Embryonic facial prominence (tissue), 1 donor: Measurements from ENCODE around the gene GRIN2B.

Source experiments
- DNase-seq: peaks from one replicate; pipeline ENCODE4 v3.0.0-alpha.2; 2016; ENCODE audit errors: extremely low spot score

Gene GRIN2B

DNA sequence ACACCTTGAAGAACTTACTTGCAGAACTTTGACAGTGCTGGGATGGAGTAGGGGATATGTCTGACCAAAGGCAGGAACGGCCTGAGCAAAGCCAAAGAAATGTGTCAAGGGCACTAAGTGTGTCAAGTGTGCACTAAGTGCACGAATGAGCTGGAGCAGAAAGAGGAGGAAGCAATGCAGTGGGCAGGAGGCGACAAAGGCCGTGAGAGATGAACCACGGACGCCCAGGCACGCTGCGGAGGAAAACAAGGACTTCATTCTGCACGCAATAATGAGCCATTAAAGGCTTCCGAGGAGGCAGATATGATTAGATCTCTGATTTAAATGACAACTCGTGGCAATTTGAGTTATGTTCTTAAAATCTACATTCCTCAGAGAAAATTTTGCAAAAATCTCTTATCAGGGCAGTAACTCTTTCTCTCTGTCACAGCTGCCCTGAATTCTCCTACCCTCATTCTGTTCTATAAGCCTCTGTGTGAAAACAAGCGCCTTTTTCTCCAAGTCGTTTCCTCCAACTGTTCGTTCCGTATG, 25.3 kb downstream of the GRIN2B start:
- DNase-seq, result no peak

DNA sequence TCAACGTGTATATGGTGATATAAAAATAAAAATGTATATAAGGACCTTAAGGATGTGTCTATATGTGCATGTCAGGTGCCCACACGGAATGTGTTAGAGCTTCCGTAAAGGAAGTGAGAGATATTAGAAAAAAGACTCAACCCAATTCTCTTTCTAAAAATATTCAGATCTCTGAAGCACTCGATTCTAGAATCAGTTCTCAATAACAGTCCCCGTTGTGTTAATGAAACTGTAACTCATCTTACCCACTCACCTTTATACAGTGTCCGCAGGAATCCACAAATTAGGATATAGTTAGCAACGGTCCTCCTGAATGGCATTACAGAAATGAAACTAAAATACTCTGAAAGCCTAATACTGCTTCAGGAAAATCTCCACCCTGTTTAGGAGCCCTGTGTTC, 29.3 kb downstream of the GRIN2B start:
- DNase-seq, result no peak

DNA sequence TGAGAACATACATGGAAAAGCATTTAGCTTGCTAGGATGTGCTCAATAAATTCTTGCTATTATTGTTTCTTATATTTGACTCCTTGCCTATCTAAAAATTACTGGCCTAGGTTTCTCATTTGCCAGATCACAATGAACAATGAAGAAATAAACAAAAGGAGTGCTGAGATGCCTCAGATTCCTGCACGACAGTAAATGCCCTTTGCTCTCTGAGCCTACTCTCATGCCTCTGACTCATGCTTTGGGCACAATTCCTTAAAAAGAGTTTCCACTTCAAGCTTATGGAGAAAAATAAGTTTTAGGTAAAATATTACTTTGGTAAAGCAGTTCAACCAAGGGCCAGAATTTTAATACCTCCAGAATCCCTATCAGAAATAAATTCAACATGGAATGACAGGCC, 30.9 kb downstream of the GRIN2B start:
- no peak for DNase-seq

DNA sequence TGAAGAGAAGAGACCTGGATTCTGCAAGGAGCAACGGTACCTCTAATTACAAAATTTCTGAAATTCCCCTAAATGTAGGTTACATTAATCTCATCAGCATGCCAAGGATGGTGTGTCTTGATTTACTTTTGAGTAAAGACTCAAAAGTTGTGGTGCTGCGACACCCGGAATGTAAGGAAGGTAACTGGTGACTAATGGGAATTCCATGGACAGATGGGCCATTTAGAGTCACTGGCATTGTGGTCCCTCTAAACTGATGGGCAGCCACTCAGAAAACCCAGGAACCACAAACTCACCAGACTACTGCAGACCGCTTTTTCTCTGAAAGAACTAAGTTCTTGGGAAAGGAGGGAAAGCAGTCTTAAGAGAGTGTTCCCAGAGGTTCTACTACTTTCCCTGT, 32.8 kb downstream of the GRIN2B start:
- DNase-seq, result no peak

DNA sequence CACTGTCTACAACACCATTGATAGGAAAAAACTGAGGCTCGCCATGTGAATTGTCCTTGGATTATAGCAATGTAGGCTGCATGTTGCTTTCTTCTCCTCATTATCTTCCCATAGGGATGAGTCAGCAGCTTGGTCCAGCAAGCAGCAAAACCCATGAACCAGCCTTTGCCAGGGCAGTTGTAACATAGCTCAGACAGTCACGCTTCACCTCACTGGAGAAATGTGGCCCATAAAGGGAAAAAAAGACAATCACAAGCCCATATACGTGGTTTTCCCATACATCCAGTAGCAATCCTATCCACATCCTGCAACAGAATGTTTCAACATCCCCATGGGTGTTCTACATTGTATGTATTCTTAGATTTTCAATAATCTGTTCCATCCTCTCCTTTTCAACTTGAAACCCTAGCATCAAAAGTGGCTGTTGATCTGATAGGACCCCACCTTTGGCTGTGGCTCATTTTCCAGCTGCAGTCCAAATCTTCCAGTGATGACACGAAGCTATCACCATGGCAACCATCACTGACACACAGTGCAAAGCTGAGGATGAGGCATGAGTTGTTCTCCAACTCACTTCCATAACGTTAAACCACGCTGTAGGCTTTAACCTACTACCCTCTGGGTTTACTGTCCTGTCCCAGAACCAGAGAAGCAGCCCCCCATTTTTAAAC, 34.0 kb downstream of the GRIN2B start:
- DNase-seq, result no peak

DNA sequence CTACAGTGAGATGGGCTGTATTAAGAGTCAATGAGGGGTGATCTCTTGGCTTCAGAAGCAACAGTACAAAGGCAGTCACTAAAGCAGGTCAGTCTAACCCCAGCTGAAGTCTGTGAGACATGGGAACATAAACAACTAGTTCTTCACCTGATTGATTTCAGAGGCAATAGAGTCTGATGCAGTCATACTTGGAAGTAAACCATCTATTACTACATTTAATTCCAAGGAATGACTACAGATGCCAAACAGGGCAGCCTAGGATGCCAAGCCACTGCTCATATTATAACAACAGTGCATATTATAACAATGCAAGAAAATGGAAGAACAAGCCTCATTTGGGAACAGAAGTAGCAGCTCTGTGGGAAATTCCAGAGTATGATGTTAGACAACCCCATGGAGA, 35.8 kb downstream of the GRIN2B start:
- no peak for DNase-seq

DNA sequence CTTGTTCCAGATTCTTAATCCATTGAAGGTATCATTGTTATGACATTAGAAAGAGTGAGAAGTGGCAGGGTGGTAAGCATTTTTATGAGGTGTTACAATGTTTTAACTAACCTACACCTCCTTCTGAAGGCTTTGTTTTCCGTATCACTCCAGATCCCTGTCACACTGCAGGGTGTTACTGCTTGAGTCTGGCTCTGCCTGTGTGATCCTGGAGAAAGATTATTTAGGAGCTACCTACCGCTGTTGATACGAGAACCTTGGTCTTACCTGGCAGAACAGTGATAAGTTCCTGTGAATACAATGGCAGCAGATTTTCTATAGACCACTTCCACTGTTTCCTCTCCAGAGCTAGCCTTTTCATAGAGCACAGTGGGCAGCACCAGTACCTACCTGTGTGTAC, 36.2 kb downstream of the GRIN2B start:
- no peak for DNase-seq

DNA sequence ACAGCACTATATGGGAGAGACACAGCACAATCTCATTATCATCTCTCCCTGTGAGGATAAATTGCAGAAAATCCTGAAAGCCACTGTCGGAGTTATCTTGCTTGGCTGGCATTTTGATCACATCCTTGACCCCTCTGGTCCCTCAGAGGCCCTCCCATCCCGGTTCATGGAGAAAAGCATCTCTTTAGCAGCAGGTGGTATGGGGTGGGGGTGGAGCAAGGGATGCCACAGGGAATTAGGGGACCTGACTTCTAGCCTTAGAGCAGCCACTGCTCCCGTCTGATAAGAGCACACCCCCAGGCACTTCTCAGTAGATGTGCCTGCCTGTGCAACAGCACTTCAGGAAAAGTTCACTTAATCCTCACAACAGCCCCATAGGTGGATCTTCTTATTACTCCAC, 38.6 kb downstream of the GRIN2B start:
- DNase-seq, result no peak

DNA sequence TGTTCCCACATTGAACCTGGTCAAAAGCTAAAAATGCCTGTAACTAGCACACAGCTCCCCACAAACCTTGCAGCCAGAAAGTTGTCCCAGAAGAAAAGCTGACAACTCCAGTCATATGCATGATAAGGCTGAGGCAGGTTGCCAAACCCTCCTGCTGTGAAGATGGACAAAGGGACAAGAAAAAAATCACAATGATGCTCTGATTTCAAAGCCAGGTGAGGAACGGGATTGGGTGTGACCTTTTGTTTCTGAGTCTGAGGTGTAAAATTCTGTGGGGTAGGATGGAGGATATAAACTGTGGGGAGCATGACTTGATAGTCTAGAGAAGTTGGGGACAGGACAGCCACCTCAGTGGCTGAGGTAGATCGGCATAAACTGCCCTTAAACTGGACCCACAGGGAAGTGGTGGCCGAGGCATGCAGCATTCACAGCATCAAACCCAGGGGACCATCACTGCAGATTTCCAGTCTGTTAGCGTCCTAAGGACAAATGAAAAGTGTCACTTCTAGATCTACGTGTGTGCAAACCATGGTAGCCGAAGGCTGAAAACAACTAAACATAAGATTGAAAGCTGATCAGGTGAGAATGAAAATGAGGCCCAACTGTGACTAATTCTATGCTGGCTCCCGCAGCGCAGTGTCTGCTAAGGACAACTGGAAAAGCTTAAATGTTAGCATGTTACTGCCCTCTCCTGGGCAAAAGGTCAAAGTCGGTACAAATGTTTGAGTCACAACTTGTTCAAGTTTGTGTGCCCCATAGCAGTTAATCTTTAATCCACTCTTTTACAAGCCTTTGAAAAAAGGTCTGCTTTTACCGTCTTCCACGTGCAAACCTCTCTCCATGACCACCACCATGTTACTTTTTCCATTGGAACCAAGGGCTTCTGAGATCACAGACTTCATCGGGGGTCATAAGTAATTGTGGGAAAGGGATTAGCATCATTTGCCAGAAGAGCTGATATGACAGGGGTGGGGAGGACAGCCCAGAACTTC, 39.8 kb downstream of the GRIN2B start:
- DNase-seq, result no peak

DNA sequence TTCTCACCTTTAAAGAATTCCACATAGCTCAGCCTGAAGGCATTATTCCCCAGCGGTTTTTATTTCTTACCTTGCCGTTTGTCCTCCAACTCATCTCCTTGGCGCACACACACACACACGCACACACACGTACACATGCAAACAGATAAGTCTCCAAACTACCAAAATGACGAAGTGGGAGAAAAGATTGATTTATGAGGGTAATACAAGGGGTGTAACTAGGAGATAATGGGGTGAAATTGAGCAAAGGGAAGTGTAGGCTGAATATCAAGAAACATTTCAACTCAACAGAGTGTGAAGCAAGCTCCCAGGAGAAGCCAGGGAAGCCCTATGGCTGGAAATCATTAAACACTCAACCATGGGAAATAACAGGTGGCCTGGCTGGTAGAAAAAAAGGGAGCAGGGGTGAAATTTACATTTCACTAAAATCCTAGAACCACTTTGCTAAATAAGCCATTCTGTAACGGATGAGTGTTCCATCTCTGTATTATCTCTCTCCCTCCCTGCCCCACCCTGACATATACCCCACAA, 41.0 kb downstream of the GRIN2B start:
- DNase-seq, result no peak

DNA sequence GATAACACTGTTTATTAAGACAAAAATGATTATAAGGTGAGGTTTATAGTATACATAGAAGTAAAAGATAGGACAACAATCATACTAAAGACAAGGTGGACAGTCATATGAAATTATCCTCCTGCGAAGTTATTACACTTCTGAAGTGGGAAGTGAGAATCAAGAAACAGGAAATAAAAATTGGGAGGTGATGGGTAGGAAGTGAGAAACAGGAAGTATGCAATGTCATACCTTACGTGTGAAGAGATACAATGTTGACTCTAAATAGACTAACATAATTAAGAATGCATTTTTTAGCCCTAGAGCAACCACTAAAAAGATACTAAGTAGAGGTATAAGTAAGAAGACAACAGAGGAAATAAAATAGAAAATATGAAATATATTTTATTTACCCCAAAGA, 43.7 kb downstream of the GRIN2B start:
- no peak for DNase-seq

DNA sequence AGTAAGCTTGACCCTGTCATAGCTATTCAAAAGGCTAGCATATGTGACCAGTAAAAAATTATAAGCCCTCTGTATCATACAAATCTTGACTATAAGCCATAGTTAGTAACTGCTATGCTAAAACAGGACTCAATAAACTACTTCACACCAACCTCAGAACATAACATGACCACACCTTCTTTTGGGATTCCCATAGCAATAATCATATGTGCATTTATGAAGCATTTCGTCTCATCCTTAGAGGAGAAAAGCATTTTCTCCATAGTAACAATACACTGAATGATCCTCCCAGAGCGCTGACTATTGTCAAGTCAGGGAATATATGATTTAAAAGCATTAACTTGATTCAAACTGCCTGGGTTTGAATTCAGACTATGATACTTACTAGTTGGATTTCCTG, 46.2 kb downstream of the GRIN2B start:
- DNase-seq, result no peak
